K562 (cell line): Measurements from ENCODE around the gene SERPIND1. TPM values are rescaled to one million over a fixed set of nuclear protein-coding genes. Genes with fewer than 3 reads are reported as not detected.

Source experiments
- BCL6 ChIP-seq: fragments of 250-450 bp; sonication (Bioruptor Pico); IDR thresholded peaks from 2 replicates; pipeline ENCODE4 v1.4.0; 2020
- CHCHD3 ChIP-seq: fragments of 250-450 bp; sonication (Bioruptor Pico); IDR thresholded peaks from 2 replicates; pipeline ENCODE4 v2.1.2; 2022; ENCODE audit warnings: mild to moderate bottlenecking
- DPF2 ChIP-seq: fragments of 450-650 bp; IDR thresholded peaks from 2 replicates; pipeline ENCODE4 v1.6.1; 2016
- HDAC2 ChIP-seq: fragments of 450-650 bp; IDR thresholded peaks from 2 replicates; pipeline ENCODE4 v1.6.1; 2016; ENCODE audit warnings: mild to moderate bottlenecking
- KDM2B ChIP-seq: fragments of 250-450 bp; sonication (Bioruptor Pico); IDR thresholded peaks from 2 replicates; pipeline ENCODE4 v1.8.0; 2021; ENCODE audit warnings: mild to moderate bottlenecking, moderate library complexity
- L3MBTL2 ChIP-seq: fragments of 450-650 bp; IDR thresholded peaks from 2 replicates; pipeline ENCODE4 v1.6.1; 2016; ENCODE audit warnings: mild to moderate bottlenecking, moderate library complexity
- NR2C2 ChIP-seq, 2 experiments: fragments of 200-800 bp in 1 of 2; sonication (Bioruptor generic) in 1 of 2; sonication (generic) in 1 of 2; formaldehyde crosslinking in 1 of 2; IDR thresholded peaks; 2 replicates each; pipeline versions ENCODE4 v1.6.1 to v1.8.0; 2016 to 2022; ENCODE audit warnings: mild to moderate bottlenecking in 1 of 2, missing compliant biosample characterization in 1 of 2, missing genetic modification characterization in 1 of 2, missing genetic modification reagents in 1 of 2
- POLR2G ChIP-seq: fragments of 200-400 bp; formaldehyde crosslinking; IDR thresholded peaks from 2 replicates; pipeline ENCODE4 v1.6.1; 2017; ENCODE audit warnings: low read depth, mild to moderate bottlenecking, antibody characterized with exemption, low read length, moderate library complexity
- RHOXF2B ChIP-seq: fragments of 250-450 bp; sonication (Bioruptor Pico); conservative IDR thresholded peaks from 2 replicates; pipeline ENCODE4 v1.5.1; 2021
- TBL1XR1 ChIP-seq, 2 experiments: IDR thresholded peaks; 2 replicates each; pipeline ENCODE4 v1.6.1; 2012; ENCODE audit warnings: improper control_type of control experiment in 2 of 2, low read length in 2 of 2, mild to moderate bottlenecking in 1 of 2
- TEAD2 ChIP-seq: fragments of 450-650 bp; IDR thresholded peaks from 2 replicates; pipeline ENCODE4 v1.6.1; 2016; ENCODE audit warnings: missing genetic modification characterization, control low read depth, missing compliant biosample characterization
- ZNF445 ChIP-seq: fragments of 250-450 bp; sonication (Bioruptor Pico); IDR thresholded peaks from 2 replicates; pipeline ENCODE4 v1.4.0; 2020; ENCODE audit warnings: low read depth, mild to moderate bottlenecking, moderate library complexity
- polyA plus RNA-seq, 8 experiments: library from polyadenylated mRNA; depleted of rRNA in 4 of 8; stranded (reverse) in 5 of 8; unstranded in 3 of 8; fragments of >200 nt; fragmentation: Nextera tagmentation in 2 of 8; fragmentation: Illumina TruSeq in 1 of 8; extraction: Ambion mirVana in 2 of 8; extraction: Trizol in 1 of 8; gene quantifications; 2 replicates each; pipeline versions ENCODE4 v1.2.1 to v1.2.3, GENCODE V29; 2011 to 2014; ENCODE audit warnings: inconsistent platforms in 1 of 8, missing spikeins in 1 of 8
- total RNA-seq, 7 experiments: library from RNA; depleted of rRNA in 6 of 7; stranded (reverse); fragments of >200 nt in 6 of 7; fragmentation: Illumina TruSeq in 2 of 7; extraction: Trizol in 2 of 7; gene quantifications; 2 replicates each; pipeline versions ENCODE4 v1.2.1 to v1.2.3, GENCODE V29; 2011 to 2021; ENCODE audit warnings: low replicate concordance in 1 of 7
- TF ChIP-seq, protein P1 (sequence below): fragments of 450-650 bp; IDR thresholded peaks from 2 replicates; pipeline ENCODE4 v1.6.1; 2016; ENCODE audit warnings: mild to moderate bottlenecking, moderate library complexity
- TF ChIP-seq, protein P2 (sequence below): sonication (generic); formaldehyde crosslinking; IDR thresholded peaks from 2 replicates; pipeline ENCODE4 v1.8.0; 2022; ENCODE audit warnings: mild to moderate bottlenecking, missing genetic modification reagents, borderline replicate concordance

SERPIND1 gene
- total and polyA plus RNA-seq, 9 of the 15 experiments (the other 6 are each of a cell fraction or from before 2014, with no cell fraction given) = 0.04 to 0.11 (median 0.09) TPM; not detected in 6

GRCh38 chr22:20805972-20806471 lies 32.1 kb downstream of the SERPIND1 start (continued):
- TF ChIP-seq, protein P1, sequence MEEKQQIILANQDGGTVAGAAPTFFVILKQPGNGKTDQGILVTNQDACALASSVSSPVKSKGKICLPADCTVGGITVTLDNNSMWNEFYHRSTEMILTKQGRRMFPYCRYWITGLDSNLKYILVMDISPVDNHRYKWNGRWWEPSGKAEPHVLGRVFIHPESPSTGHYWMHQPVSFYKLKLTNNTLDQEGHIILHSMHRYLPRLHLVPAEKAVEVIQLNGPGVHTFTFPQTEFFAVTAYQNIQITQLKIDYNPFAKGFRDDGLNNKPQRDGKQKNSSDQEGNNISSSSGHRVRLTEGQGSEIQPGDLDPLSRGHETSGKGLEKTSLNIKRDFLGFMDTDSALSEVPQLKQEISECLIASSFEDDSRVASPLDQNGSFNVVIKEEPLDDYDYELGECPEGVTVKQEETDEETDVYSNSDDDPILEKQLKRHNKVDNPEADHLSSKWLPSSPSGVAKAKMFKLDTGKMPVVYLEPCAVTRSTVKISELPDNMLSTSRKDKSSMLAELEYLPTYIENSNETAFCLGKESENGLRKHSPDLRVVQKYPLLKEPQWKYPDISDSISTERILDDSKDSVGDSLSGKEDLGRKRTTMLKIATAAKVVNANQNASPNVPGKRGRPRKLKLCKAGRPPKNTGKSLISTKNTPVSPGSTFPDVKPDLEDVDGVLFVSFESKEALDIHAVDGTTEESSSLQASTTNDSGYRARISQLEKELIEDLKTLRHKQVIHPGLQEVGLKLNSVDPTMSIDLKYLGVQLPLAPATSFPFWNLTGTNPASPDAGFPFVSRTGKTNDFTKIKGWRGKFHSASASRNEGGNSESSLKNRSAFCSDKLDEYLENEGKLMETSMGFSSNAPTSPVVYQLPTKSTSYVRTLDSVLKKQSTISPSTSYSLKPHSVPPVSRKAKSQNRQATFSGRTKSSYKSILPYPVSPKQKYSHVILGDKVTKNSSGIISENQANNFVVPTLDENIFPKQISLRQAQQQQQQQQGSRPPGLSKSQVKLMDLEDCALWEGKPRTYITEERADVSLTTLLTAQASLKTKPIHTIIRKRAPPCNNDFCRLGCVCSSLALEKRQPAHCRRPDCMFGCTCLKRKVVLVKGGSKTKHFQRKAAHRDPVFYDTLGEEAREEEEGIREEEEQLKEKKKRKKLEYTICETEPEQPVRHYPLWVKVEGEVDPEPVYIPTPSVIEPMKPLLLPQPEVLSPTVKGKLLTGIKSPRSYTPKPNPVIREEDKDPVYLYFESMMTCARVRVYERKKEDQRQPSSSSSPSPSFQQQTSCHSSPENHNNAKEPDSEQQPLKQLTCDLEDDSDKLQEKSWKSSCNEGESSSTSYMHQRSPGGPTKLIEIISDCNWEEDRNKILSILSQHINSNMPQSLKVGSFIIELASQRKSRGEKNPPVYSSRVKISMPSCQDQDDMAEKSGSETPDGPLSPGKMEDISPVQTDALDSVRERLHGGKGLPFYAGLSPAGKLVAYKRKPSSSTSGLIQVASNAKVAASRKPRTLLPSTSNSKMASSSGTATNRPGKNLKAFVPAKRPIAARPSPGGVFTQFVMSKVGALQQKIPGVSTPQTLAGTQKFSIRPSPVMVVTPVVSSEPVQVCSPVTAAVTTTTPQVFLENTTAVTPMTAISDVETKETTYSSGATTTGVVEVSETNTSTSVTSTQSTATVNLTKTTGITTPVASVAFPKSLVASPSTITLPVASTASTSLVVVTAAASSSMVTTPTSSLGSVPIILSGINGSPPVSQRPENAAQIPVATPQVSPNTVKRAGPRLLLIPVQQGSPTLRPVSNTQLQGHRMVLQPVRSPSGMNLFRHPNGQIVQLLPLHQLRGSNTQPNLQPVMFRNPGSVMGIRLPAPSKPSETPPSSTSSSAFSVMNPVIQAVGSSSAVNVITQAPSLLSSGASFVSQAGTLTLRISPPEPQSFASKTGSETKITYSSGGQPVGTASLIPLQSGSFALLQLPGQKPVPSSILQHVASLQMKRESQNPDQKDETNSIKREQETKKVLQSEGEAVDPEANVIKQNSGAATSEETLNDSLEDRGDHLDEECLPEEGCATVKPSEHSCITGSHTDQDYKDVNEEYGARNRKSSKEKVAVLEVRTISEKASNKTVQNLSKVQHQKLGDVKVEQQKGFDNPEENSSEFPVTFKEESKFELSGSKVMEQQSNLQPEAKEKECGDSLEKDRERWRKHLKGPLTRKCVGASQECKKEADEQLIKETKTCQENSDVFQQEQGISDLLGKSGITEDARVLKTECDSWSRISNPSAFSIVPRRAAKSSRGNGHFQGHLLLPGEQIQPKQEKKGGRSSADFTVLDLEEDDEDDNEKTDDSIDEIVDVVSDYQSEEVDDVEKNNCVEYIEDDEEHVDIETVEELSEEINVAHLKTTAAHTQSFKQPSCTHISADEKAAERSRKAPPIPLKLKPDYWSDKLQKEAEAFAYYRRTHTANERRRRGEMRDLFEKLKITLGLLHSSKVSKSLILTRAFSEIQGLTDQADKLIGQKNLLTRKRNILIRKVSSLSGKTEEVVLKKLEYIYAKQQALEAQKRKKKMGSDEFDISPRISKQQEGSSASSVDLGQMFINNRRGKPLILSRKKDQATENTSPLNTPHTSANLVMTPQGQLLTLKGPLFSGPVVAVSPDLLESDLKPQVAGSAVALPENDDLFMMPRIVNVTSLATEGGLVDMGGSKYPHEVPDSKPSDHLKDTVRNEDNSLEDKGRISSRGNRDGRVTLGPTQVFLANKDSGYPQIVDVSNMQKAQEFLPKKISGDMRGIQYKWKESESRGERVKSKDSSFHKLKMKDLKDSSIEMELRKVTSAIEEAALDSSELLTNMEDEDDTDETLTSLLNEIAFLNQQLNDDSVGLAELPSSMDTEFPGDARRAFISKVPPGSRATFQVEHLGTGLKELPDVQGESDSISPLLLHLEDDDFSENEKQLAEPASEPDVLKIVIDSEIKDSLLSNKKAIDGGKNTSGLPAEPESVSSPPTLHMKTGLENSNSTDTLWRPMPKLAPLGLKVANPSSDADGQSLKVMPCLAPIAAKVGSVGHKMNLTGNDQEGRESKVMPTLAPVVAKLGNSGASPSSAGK = no peak
- TF ChIP-seq DPF2 (peak; percentile 91), KDM2B (CRISPR knock-in tag) (no peak), TBL1XR1 (IDR thresholded peaks at IDR 0.05; ENCODE audit: low read length in 2 of 2) (no peak), HDAC2 (peak; percentile 2; the same call in 1 of the 2 replicates), RHOXF2B (CRISPR knock-in tag) (0 out of 2 replicates have a peak, but pooled peaks have one; percentile 24), TEAD2 (peak; percentile 77; the same call in 1 of the 2 replicates), POLR2G (no peak), CHCHD3 (CRISPR knock-in tag) (no peak), BCL6 (CRISPR knock-in tag) (no peak), NR2C2 (CRISPR knock-in tag; IDR thresholded peaks at IDR 0.05) (no peak), NR2C2 (tag; IDR thresholded peaks at IDR 0.05) (no peak), L3MBTL2 (no peak), ZNF445 (CRISPR knock-in tag) (no peak)
- TF ChIP-seq, protein P2, sequence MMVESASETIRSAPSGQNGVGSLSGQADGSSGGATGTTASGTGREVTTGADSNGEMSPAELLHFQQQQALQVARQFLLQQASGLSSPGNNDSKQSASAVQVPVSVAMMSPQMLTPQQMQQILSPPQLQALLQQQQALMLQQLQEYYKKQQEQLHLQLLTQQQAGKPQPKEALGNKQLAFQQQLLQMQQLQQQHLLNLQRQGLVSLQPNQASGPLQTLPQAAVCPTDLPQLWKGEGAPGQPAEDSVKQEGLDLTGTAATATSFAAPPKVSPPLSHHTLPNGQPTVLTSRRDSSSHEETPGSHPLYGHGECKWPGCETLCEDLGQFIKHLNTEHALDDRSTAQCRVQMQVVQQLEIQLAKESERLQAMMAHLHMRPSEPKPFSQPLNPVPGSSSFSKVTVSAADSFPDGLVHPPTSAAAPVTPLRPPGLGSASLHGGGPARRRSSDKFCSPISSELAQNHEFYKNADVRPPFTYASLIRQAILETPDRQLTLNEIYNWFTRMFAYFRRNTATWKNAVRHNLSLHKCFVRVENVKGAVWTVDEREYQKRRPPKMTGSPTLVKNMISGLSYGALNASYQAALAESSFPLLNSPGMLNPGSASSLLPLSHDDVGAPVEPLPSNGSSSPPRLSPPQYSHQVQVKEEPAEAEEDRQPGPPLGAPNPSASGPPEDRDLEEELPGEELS (CRISPR knock-in tag) = no peak
